Stimulated activated CD8-positive, alpha-beta memory T cell treated with anti-CD3 and anti-CD28 coated beads, Interleukin-2, amount 100 ng/mL, for 1 hour (primary cell): Measurements from ENCODE around the gene ITPR1.
"Not testable (repeated sequence)": the region's sequence is repeated elsewhere in the genome, so short reads cannot be mapped to it uniquely, and the experiment has no call there.

Experiments
- DNase-seq, 2 donors: peaks; one replicate each; pipeline ENCODE4 v3.0.0-alpha.2; 2020; ENCODE audit warnings: low read depth in 2 of 2

Gene ITPR1

DNA sequence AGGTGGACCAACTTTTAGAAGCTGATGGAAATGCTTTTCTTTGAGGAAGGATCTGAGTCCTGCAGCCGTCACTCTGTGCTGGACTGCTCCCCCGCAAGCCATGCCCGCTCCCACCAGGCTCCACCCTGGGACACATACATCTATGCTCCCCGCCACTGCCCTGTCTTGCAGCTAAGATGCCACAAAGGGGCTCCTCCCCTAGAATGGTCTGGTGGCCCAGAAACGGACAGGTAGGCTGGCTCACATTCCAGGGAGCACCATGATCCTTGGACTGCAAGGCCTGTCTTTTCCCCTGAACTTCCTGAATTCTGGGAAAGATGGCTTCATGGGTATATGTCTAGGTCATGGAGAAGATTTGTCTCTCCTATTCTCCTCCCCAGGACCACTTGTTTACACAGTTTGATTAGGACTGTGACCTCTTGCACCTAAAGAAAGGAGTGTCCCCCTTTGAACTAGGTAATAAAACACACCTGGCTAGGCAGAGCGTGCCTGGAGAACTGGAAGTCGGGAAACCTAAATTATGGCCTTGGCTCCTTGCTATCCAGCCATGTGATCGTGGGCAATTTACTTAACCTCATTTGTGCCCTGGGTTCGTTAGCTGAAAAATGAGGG is 265.2 kb downstream of the ITPR1 start:
- DNase-seq = no peak

DNA sequence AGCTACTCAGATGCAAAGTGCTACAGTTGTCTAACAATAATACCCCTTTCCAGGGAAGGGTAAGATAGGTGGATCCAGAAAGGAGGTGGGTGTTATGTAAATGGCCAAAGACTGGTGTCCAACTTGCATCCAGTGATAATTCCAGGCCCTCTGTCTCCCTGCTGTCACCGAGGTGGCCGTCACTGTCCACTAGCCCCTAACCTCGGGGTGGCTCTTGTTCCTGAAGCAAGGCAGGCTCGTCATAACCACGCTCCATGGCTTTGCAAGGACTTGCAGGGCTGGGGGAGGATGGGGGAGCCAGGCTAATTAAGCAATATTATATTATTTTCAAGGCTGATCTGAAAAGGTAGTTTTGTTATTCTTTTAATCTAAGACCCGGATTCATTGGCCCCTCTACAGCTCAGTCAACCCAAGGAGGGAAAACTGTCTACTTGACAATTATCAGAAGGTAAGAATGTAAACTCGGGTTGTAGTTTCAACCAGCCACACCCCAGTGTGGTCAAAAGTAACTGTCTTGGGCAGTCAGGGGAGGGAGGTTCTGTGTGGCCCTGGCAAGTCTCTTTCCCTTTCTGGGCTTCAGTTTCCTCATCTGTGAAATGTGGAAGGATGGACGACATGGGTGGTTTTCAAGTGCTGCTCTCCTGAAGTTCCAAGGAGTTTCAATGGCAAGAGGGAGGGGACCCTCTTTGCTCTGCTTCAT is 266.0 kb downstream of the ITPR1 start:
- no peak for DNase-seq

DNA sequence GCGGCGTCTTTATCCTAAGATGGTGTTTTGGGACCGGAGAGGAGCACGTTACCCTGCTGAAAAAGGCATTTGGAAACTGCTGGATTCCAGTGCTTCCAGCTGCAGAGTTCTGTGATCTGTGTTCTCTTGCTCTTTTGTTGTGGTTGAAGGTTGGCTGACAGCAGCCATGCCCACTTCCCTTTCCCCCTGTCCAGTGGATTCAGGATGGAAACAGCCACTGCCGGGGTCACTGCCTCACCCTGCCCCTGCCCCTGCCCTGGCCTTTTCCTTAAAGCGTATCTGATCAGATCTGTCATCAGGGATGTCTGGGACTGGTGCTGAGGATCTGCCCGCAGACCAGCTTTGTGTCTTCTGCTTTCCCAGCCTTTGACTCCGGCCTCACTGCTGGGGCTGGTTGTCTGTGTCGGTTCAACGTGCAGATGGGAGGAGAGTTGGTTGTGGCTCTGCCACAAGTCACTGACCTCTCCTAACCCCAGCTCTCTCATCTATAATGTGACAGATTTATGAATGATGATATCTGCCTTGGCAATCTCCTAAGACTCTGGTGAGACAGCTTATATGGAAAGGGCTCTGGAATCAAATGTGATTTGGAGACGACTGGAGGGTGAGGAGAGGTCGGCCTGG is 266.7 kb downstream of the ITPR1 start:
- DNase-seq = no peak

DNA sequence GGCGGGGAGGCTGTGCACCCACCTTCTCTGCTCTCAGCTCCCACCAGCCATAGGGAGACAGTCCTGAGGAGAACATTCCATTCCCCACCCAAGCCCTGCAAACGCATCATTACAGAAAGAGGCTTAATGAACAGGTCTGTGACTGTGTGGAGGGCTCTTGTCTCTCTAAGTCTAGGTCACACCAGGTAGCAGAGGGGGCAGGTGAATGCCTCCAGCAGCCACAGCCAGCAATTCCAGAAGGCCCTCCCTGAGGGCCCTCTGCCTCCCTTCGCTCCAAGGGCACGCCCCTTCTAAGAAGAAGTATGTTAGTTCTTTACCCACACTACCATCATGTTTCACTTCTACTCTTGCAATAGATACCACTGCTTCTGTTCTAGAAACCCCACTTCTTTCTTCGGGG is 268.6 kb downstream of the ITPR1 start:
- DNase-seq = no peak

DNA sequence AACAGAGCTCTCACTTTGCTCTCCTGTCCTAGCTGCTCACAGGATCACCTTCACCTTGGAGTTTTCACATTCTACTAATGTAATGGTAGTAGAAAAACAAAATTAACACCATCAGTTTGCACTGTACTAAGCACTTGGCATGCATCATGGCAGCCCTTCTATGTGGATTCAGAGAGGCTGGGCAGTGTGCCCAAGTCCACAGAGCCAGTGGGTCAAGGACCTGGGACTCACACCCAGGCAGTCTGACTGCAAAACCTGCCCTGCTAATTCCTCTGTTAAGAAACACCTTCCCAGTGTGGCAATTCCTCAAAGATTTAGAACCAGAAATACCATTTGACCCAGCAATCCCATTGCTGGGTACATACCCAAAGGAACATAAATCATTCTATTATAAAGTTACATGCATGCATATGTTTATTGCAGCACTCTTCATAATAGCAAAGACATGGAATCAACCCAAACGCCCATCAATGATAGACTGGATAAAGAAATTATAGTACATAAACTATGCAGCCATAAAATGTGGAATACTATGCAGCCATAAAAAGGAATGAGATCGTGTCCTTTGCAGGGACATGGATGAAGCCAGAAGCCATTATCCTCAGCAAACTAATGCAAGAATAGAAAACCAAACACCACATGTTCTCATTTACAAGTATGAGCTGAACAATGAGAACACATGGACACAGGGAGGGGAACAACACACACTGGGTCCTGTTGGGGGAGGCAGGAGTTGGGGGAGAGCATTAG is 269.5 kb downstream of the ITPR1 start:
- not testable (repeated sequence) for DNase-seq

DNA sequence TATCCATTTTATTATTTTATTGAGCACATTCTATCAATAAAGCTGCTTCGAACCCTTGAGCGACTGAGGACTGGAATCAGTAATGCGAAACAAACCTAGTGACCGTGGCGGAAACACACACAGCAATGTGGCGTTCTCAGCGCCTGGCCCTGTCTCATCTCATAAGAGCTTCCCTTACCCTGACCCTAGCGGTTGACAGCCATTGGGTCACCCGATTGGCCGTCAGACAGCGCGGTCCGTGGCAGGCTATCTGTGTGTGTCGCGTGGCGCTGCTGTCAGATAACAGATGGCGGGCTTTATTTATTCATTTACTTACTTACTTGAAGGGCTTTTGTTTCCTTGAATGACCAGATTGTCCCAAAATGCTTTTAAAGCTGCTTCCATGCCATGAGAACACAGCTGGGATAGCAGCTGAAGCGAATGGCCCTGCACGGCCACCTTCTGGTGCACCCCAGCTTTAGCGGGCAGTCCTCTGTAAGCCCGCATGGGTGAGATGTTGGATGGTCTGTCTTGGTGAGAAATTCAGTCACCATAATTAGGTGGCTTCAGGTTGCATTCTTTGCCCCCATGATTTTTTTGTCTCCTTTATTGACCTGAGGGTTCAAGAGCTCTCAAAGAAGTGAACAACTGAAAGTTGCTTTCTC is 270.6 kb downstream of the ITPR1 start:
- DNase-seq = no peak

DNA sequence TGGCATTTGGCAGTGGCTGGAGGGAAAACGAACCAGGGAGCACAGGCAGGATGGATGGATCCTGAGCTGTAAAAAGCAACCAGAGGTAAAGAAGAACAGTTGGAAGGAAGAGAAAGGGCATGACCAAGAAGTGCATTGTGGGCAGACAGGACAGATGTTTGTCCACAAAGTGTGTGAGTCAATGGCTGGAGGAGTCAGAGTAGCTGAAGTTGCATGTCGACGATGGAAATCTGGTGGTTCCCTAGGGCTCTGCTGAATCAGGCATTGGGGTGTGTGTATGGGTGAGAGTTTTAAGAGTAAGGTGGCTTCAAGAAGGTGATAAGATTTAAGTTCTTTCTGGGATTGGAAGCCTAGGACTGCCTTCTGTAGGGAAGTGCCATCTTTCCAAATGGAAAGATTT is 272.1 kb downstream of the ITPR1 start:
- DNase-seq = no peak

DNA sequence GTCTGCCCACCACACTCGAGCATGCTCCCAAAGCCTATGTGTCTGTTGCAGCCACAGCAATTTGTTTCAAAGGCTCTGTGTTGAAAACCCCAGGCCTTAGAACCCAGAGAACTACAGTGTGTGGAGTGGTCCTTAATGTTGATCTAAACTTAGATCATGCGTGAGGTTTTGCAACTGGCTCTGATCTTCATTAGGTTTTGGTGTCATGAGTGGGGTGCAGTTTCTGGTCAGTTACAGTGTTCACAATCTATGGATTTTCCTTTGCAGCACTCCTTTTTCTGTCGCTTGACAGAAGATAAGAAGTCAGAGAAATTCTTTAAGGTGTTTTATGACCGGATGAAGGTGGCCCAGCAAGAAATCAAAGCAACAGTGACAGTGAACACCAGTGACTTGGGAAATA is 273.1 kb downstream of the ITPR1 start:
- no peak for DNase-seq

DNA sequence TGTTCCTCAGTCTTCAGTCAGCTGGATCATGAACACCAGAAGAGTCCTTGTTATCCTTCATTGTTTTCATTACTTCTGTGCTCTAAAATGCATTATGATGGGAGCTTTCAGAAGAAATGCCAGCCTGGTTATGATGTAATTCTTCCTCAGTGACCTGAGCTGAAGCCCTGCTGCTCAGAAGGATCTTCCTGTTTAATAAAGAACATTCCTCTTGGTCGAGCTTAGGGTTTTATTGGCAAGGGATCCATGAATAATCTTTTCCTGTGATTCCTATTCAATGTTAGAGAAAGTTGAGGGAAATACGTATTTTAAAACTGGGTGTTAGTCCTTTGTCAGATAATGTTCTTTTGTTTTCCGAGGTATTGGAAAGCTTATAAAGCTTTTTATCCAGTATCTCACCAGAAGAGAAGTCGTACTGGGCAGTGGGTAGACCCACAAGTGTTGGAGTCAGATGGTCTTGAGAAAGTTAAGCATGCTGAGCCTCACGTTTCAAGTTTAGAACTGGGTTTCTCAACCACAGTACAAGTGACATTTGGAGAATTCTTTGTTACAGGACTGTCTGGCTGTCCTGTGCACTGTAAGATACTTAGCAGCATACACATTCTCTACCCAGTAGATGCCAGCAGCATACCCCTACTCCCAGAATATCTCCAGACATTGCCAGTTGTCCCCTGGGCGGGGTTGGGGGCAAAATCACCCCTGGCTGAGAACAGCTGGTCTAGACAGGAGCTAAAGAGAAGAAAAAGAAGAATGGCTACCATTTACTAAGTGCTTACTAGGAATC is 273.8 kb downstream of the ITPR1 start:
- DNase-seq = no peak

DNA sequence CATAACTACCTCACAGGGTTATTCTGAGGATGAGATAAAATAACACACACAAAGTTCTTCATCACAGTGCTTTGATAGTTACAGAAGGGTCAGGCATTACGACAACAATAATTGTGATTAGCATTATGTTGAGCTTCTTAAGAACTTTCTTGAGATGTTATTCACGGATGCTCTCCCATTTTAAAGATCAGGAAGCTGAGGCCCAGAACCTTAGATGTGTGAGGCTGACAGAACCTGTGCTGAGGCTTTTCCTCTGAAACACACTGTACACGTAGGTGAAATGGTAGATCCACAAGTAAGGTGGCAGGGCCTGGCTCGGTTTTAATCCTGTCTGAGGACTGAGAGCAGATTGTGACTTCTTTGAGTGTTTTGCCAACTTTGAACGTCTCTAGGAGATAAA is 274.9 kb downstream of the ITPR1 start:
- no peak for DNase-seq

DNA sequence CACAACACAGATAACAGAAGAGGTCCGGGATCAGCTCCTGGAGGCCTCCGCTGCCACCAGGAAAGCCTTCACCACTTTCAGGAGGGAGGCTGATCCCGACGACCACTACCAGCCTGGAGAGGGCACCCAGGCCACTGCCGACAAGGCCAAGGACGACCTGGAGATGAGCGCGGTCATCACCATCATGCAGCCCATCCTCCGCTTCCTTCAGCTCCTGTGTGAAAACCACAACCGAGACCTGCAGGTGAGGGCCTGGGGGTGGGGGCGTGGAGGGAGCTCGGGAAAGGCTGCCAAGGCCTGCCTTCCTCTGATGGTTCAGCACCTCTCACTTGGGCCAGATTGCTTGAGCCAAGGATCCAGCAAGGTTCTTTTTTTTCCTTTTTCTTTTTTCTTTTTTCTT is 275.4 kb downstream of the ITPR1 start:
- no peak for DNase-seq

DNA sequence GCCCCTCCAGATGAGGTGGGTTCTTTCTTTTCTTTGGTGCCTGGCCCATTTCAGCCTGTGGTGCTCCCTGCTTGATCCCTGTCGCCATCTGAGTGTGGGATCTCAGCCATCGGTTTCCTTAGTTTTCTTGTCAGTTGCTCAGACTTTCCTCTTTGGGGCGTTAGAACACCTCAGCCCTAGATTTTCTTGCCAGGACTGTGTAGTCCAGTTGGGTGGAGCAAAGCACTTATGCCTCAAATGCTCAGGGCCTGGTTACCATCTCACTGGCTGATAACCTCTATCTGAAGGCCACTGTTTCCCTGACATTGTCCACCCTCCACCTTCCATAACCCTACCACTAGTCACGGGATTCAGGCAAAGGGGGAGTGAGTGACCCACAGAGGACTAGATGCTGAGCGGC is 277.4 kb downstream of the ITPR1 start:
- no peak for DNase-seq

DNA sequence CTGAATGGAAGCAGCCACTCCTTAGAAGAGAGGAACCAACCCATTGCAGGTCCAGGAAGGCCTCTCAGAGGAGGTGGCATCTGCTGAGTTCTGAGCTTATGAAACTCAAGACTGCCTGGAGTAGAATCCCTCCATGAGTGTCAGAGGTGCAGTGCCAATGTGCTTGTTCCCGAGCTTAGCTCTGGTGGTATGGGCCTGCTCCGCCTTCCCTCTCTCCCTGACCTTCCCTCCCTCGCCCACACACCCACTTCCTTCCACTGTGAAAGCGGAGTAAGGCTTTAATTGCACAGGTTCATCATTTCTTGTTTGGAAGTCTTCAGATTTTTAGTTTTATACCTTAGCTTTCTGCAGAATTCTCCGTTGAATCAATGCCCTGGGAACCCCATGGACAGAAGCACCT is 278.1 kb downstream of the ITPR1 start:
- DNase-seq = no peak

DNA sequence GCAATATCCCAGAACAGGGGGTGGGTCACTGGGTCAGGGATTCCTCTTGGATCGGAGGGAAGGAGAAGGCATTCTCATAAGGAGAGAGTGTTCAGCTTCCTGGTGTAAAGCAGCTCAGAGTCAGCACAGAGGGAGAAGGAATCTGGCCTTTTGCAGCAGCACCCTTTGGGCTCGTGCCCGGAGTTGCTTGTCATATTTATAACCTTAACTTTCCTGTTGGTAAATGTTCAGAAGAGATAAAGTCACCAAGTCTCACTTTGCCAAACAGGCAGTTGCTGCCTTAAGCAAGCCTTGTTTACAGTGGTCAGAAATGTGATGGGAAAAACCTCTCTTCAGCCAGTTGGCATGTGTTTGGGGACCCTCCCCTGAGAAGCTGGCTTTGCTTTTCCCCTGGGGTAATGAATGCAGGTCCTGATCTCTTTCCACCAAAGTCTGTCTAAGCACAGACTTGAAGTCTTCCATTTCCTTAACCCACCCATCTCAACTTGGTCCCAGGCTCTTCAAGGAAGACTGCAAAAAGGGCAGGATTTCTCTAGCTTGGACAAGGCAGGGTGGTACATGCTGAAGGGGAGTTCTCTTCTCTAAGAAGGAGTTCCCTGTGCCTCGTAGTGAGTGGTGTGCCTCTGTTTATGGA is 279.1 kb downstream of the ITPR1 start:
- DNase-seq = no peak

DNA sequence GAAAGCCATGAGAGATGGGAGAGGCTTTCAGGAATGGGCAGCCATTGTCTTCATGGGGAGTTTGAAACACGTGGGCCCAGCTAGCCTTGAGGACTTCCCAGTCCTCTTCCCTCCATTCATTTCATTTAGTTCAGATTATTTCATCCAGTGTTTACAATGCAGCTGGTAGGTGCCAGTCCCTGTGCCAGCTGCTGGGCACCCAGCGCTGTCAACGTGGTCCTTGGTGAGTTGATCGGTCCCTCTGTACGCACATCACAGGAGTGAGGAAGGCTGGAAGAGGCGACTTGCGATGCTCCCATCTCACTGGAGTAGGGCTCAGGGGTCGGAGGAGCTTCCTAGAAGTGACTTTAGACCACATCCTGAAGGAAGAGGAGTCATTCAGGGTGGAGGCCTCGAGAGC is 279.7 kb downstream of the ITPR1 start:
- DNase-seq = no peak

DNA sequence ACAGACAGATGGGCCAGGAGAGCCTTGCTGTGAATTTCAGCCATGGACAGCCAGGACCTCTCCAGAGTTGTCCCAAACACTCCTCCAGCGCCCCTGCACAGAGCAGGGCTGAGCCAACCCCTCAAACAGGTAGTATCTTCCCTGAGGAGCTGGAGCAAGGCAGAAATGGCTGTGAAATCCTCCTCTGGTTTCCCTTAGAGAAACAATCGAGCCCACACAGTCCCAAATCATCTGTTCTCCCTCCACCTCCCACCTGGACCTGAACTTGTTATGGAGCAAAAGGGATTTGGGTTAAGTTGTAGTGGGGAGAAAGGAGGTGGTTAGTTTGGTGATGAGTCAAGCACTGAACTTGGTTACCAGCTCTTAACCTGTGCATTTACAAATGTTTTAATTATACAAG is 280.4 kb downstream of the ITPR1 start:
- DNase-seq = no peak

DNA sequence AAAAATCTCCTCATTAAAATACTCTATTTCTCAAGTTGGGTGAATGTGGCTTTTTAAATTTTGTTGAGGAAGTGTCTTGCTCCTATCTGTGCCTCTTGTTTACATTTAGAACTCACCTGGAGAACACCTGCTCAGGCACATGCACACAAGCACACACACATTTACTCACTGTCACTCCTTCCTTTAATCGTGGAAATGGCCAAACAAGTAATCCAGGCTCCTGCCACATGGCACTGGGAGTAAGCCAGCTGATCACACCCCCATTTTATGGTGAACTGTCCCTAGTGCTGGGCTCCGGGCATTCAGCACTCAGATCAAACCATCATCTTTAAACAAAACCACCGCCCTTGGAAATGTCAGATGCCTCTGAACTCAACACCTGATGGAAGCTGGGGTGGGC is 281.4 kb downstream of the ITPR1 start:
- DNase-seq = no peak

DNA sequence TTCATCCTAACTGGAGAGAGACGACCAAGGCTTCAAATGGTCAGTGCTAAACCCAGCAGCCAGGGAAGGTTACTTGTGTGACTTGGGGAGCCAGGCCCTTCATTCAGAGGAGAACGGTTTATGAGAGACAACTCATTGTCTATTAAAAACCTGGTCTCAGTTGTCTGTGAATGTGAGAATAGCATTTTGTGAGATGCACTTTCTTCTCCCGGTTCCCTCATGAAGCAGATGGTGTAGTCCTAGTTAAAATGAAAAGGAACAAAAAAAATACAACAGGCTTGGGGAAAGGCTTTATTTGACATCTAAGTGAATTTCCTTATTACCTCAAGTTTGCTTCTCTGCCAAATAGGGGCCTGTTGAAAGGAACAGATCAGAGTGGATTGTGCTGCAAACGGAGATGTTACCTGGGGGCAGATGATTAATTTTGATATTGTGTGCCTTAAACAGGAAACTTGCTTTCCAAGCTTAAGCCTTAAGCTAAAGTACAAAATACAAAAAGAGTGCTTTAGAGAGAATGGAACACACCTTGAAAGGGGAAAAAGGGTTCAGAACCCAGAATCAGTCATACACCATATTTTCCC is 283.3 kb downstream of the ITPR1 start:
- DNase-seq = no peak

DNA sequence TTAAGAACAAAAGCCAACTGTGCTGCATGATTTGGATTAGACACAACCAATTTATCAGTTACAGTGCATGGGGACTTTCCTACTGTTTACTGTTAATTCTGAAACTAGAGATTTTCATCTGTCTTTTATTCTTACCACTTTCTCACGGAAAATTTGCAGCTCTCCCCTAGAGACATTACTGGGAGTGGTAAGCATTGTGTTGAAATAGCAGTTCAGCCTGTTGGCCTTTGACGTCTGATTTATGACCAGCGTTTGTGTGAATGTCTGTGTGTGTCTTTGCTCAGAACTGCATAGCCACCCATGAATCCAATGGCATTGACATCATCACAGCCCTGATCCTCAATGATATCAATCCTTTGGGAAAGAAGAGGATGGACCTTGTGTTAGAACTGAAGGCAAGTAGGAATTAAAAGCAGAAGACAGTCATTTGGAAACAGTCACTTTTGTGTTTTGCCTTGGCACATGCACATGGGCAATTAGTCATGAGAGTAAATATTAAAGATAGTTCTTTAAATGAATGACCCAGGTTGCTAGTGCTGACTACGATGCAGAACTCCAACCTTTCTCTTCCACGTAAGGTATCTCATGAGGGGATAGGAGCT is 283.9 kb downstream of the ITPR1 start:
- DNase-seq = no peak

DNA sequence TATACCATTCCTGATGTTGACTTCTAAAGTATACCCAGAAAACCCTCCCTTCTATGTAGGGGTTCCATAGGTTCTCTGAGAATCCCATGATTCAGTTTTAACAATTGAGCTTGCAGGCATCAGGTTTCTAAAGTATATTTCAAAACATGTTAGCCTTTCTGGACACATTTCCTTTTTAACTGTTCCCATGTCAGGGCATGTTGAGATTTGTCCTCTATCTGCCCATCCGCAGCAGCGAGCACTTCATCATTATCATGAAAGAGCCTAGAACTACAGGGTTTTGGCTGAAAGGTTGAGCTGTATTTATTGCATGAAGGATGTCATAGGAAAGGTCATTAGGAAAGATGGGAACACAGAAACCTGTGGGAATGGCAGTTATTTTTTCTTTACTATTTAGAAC is 285.0 kb downstream of the ITPR1 start:
- no peak for DNase-seq
